Measurements from ENCODE around the gene PCOLCE2.
A peak's percentile ranks its signal among the peaks of the same experiment; 100 is the strongest.
"Not testable (repeated sequence)": the region's sequence is repeated elsewhere in the genome, so short reads cannot be mapped to it uniquely, and the experiment has no call there.

Gene PCOLCE2

DNA sequence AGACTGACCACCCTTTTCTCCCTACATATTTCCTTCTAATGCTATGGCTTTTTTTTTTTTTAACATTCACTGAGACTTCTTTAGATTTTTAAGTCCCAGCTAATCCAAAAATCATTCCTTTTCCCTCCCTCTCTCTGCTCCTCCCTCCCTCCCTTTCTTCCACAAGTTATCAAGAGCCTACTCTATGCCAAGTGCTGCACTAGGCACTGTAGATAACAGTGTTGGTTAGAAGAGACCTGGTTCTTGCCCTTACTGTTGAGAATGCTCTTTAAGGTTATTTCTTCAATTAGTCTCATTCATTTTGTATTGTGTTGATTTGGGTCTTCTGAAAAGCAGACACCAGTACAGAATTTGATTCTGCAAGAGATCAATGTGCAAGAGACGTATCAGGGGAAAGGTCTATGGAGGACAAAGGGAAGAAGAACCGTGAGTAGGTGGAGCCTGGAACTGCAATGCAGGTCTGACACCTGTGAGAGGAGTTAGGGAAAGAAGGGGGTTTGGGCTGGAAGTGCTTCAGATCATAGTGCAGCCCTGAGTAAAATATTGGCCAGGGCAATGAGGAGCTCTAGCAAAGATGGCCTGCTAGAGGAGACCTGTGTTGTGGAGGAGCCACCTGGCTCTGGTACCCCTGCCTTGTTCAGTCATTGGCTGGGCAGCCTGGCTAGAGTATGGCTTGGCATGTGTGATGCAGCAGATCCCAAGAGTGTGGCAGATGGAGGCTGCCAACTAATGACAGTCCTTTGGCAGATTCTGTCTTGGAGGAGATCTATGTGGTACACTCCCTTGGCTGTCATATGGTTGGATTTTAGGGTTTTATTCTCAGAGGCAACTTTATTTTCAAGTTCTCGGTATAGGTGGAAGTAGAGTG, 9.7 kb upstream of the PCOLCE2 start:
- DNase-seq (ENCODE audit: low spot score), result no peak

DNA sequence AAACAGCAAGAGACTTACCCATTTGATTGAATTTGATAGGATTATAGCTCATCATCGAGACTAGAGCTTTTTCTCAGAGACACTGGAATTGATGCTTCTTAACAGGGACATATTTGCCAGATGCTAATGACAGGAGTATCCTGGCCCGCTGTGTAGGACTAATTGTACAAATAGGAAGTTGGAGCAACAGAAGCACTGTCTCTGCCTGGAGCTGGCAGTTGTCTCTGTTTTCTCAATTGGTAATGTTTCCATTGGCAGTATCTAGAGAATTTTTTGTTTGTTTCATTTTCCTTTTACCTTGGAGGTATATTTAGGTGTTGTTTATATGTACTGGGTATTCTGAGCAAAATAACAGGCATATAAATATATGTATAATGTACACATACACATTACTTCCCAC, 8.9 kb upstream of the PCOLCE2 start:
- DNase-seq (ENCODE audit: low spot score), result no peak

DNA sequence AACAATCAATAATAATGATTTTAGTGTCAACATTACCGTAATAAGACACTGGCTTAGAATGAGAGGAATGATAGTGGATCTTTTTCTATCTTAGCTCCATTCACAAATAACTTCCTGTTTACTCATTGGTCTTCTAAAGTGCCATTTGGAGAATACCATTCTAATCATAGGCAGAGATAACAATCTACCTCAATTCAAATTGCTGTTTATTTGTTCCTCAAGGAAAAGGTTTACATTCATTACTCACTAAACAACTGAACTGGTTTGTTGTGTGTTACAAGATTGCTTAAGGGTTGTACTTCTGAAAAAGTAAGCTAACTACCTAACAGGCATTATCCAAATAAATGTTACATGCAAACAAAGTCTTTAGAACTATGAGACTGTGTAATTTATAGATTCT, 8.1 kb upstream of the PCOLCE2 start:
- no peak for DNase-seq (ENCODE audit: low spot score)

DNA sequence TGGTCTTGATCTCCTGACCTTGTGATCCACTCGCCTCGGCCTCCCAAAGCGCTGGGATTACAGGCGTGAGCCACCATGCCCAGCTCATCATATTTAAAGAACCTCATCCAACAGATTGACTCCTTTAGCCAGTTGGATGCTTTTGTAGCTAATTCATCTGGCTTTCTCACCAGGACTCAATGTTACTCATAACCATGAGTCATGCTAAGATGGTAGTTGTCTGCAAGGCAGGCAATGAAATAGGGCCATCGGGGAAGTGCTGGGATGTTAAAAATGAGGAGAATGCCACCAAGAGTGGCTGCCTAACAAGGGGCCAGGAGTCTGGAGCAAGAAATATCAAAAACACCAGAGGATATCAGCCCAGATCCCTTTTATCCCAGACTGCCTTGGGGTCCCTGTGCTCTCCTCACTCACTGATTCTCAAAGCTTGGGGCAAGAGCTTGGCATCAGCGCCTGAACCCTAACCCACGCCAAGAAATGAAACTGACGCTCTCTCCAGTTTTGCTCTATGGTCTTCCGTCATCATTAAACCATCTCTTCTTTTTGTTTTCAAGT, 7.4 kb upstream of the PCOLCE2 start:
- DNase-seq (ENCODE audit: low spot score), result no peak

DNA sequence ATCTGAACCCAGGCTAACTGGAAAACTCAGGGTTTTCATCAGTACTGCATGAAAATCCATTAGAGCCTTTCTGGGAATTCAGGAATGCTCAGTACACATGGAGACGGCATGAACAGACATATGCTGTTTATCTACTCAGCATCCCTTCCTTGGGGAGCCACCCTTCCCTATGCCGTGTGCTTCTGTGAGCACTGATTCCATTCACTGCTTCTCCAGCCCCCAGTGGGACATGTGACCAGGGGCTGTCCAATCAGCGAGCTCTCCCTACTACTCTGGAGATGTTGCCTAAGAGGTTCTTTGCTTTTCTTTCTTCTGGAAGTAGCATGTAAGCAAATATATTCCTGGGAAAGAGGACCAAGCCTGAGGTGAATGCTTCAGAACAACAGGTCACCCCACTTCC, 5.6 kb upstream of the PCOLCE2 start:
- DNase-seq (ENCODE audit: low spot score), result no peak

DNA sequence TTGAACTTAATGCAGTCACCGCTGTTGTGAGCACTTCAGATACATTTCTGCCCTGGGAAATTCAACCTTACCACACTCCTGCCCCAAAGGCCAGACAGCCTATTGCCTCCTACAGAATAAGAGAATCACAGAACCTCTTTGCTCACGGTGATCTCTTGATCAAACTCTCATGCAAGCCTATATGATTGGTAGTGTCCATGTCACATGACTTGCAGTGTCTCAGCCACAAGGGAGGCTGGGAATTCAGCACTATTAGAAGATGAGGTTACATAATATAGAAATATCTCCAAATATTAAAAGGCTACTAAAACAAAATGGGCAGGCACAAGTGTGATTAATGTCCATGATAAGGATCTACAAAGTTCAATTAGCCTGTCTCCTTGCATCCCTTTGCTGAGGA, 3.8 kb upstream of the PCOLCE2 start:
- no peak for DNase-seq (ENCODE audit: low spot score)

DNA sequence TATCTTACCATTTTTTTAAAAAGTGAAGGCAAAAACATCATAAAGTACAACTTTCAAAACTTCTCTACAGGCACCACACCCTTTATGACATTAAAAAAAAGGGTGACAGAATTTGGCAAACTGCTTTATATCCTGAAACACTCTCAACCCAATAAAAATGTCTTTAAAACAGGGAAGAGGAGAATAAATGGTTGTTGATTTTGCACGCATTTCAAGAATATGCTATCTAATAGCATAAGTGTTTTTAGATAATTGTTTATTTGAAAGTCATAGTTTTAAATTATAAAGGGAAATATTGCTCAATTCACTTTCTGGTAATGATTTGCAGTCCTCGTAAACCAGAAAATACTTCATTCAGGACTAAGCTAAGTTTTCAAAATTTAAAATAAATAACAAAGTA, 1.7 kb upstream of the PCOLCE2 start:
- DNase-seq (ENCODE audit: low spot score), result no peak

DNA sequence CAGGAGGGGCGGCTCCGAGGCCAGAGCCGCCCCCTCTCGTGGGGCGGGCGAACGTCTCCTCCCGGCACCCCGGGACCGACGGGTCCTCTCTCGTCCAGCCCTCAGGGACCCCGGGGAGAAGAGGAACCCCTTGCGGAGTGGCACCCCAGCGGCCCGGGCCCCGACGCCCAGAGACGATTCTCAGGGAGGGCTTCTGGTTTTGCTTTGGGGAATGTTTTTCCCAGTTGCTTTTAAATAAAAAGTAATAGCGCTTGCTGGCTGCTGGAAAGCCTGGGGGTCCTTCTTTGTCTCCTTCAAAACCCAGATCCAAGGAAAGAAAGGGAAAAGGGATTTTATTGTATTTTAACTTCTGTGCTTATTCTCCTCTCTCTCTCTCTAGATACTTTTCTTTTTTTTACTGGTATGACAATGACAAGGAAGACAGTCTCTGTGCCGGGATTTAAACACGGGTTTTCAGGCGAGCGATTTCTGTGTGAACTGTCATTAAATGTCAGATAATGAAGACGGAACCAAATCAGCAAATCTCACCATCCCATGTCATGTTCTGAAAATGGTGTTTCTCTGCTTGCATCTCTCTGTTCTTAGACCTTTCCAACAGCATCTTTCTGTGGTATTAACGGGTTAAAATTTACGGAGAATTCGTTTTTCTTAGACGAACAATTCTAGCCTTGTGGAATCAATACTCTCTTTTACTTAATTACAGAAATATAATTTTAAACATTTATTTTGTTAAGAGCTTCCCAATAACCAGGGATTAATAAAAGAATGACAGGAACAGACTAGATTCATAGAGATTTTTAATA, 530 bp upstream of the PCOLCE2 start:
- no peak for DNase-seq (ENCODE audit: low spot score)

DNA sequence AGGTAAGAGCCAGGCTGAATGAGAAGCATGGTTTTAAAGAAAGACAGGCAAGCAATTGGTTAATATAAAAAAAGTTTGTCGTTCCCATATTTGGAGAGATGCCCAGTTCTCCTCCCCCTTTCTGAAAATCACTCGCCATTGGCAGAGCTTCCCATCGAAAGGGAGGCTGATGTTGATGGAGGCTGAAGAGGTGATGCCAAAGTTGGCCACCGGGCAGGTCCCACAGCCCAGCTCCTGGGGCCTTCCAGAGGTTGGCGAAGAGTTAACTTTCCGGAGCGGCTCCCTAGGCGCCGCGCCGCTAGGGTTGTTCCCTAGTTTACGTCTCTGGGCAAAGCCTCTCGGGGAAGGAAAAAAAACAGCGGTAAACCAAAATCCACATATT, 793 bp downstream of the PCOLCE2 start:
- peak; percentile 18 for DNase-seq (ENCODE audit: low spot score)

DNA sequence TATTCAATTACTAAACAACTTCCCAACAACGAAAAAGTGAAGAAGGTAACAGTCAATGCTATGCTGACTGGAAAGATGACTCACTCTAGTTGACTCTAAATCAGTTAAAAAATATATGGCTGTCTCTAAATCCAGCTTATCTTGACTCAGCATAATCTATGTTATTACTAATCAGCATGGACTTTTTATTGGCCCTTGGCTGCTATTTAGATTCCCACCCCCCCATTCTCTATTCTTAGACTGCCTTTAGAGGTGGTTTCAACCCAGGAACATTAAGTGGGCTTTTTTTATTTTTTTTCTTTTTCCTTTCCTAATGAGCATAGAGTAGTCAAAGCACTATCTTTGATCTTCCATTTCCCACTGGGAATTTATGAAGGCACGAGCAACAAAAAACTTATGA, 1.9 kb downstream of the PCOLCE2 start:
- DNase-seq (ENCODE audit: low spot score), result no peak

DNA sequence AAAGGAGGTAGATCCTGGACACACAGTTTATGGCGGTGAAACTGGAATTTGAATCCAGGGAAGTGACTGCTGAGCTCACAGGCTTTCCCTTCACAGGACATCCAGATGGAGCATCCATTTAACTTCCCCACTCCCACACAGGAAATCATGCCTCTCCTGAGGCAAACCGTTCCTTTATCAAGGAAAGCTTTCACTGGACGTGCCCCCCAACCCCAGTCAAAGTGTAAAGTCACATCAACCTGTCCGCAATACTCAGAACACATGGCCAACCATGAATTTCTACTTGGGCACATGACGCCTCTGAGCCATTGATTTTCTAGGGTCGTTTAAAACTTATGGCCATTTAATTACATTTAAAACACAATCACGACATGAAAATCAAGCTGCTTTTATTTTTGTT, 2.9 kb downstream of the PCOLCE2 start:
- no peak for DNase-seq (ENCODE audit: low spot score)

DNA sequence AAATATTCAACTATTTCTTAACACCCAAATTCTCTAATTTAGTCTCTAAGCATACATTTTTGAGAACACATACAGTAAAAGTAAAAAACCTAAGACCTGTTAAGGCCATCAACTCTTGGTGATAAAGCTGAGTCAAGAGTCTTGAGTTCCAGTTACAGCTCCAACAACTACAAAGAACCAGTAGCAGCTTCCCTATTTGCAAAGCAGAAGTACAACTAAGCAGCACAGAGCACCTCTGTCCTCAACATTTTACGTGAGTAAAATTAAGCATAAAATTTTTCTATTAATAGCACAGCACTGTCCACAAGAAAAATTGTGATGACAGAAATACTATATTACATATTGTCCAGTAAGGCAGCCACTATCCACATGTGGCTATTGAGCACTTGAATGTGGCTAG, 4.4 kb downstream of the PCOLCE2 start:
- no peak for DNase-seq (ENCODE audit: low spot score)

DNA sequence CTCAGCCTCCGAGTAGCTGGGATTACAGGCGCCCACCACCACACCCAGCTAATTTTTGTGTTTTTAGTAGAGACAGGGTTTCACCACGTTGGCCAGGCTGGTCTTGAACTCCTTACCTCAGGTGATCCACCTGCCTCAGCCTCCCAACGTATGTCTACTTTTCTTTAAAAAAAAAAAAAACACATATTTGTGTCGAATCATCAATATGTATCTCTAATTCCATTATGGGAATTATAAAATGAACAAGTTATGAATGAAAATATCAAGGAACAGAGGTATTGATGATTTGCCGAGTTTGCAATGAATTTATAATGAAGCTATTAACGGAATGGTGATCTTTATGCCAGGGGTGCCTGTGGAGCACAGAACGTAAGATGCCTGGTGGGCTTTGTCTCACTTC, 5.3 kb downstream of the PCOLCE2 start:
- not testable (repeated sequence) for DNase-seq (ENCODE audit: low spot score)

DNA sequence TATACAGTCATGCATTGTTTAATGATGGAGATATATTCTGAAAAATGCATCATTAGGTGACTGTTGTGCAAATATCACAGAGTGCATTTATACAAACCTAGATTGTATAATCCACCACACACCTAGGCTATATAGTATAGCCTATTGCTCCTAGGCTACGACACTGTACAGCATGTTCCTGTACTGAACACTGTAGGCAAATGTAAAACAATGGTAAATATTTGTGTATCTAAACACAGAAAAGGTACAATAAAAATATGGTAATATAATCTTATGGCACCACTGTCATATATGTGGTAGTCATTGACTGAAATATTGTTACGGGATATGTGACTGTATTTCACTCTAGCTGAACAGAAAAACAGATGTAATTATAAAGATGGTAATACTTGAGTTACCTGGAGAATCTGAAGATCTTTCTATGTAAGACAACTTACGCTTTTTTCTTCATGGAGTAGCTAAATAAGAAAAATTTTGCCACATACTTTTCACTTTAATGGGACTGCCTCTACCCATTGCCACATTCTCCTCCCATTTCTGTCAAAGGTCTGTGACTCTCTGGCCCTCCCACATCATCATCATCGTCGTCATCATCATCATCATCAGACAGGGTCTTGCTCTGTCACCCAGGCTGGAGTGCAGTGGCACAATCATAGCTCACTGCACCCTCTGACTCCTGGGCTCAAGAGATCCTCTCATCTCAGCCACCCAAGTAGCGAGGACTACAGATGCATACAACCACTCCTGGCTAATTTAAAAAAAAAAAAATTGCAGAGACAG, 7.2 kb downstream of the PCOLCE2 start:
- DNase-seq (ENCODE audit: low spot score), result no peak

DNA sequence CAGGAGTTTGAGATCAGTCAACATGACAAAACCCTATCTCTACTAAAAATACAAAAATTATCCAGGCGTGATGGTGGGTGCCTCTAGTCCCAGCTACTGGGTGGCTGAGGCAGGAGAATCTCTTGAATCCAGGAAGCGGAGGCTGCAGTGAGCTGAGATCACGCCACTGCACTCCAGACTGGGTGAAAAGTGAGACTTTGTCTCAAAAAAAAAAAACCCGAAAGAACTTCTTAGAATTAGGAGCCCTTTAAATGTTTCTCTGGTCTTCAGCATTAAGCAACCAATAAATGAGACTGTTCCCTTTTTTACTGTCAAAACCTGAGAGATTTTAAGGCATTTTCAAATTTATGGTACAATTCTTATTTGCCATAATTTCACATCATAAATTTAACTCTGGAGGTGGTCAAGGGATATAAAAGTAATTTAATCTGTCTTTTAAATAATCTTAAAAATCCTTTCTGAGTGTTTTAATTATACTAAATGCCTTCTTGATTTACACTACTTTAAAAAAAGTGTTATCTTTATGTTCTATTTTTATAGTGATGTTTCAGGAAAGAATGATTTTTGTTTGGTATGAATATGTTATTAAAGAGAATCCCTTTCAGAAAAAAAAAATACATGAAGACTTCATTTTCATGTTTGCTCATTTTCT, 10.1 kb downstream of the PCOLCE2 start:
- no peak for DNase-seq (ENCODE audit: low spot score)

DNA sequence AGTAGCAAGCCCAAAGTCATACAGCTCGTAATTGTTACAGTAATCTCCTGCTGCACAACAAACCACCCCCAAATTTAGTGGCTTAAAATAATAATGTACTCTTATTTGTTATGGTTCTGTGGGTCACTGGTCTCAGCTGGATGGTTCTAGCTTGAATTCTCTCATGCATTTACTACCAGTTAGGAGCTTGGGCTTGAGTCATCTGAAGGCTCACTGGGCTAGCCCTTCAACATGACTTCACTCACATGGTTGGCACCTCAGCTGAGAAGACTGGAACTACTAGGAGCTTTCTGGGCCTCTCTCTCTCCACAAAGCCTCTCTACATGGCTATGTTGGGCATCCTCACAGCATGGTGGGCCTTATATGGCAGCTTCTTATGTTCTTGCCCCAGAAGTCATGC, 12.5 kb downstream of the PCOLCE2 start:
- no peak for DNase-seq (ENCODE audit: low spot score)

DNA sequence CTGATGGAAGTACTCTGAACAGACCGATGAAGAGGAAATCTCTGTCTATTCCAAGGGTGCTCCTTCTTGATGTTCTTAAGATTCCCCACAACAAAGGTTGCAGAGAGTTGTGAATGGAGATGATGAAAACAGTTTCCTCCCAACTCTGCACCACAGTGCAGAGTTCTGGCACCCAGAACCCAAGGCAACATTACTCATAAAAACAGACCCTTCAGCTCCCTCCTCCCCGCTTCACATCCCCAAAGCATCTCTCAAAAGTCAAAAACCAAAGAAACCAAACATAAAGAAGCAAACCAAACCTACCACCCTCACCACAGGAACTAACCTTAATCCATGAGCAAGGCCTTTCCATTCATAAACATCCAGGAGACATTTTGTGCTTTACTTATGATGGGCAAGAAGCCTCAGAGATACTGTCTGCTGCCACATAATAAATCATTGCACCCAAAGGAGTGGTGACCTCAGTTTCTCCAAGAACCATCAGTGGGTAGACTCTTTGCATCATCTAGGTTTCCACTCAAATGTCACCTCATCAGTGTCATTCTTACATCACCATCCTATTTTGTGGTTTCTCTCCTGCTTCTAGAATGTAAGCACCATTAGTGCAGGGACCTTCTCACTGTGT, 13.2 kb downstream of the PCOLCE2 start:
- no peak for DNase-seq (ENCODE audit: low spot score)

DNA sequence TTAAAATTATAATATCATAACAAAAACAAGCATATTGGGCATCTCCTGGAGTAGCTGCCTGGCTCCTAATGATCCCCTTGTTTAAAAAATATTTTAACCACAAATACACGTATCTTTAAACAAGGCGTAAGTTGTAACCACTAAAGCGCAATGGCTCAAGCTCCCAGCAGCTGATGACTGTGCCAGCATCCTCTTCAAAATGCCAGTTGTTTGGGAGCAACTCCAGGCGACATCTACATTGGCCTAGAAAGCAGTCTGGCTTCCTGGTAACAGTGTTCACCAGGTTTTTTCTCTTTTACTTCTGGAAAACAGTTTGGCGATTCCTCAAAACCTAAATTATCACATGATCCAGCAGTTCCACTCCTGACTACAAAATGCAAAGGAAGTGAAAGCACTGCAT, 13.8 kb downstream of the PCOLCE2 start:
- no peak for DNase-seq (ENCODE audit: low spot score)

DNA sequence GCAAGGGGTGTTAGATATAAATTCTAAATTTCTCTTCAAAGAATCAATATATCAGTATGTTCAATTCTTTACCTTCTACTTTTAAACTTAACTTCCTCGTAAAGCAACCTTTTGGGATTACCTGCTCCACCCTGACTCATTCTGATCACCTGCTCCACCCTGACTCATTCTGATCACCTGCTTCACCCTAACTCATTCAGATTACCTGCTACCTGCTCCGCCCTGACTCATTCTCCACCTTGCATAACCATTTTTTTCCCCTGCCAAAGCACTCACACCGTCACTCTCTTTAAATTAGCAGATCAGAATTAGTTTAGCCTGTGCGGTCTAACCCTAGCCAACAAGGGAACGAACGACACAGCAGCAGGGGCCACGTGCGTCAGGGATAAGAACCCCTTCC, 20.5 kb downstream of the PCOLCE2 start:
- not testable (repeated sequence) for DNase-seq (ENCODE audit: low spot score)

DNA sequence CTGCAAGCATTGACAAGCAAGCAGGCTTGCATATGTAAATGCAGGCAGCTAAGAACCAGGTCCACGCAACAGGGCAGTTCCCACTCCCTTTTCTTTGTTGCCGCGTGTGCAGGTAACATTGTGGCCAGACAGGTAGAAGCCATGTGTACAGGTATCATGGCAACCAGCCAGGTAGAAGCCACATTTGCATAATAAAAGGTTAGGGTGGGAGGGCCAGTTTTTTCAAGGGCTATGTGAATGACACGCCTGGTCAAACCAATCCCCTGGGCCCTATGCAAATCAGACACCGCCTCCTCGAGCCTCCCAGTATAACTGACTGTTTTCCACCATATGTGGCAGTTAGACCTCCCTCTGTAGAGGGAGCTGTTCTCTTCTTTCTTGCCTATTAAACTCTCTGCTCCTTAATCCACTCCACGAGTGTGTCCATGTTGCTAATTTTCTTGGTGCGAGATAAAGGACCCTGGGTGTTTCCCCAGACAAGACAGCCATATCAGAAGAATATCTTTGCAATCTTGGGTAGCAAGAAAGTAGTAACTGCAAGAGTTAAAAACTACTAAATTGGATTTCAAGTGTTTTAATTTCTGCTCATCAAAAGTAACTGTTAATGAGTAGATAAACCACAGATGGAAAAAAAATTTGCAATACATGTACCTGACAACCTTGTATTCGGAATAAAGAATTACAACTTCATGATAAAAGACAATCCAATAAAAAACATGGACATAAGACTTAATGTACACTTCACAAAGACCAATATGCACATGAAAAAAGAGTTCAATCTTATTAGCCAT, 21.8 kb downstream of the PCOLCE2 start:
- DNase-seq (ENCODE audit: low spot score), result no peak
